ENCODE results near the gene PPP1R9A. TPM values are rescaled to one million over a fixed set of nuclear protein-coding genes. Genes with fewer than 3 reads are reported as not detected.

Gene PPP1R9A
- total RNA-seq, 3 donors from 2014 or later = 7.5 to 34.7 (median 19.3) TPM

- Histone ChIP-seq H3K27ac (no peak overlapping the region), H3K27me3 (no peaks in the 10 kb centered on the region), H3K4me1 (no peaks in the 10 kb centered on the region), H3K9me3 (no peaks in the 10 kb centered on the region), H3K4me3 (no peak overlapping the region), H3K36me3 (no peaks in the 10 kb centered on the region)
- intact Hi-C loops (cut with DNase I; ENCODE audit: low total_unique reads) = no loop called here
- DNase-seq (ENCODE audit: low spot score in 2 of 2) = no peak
- no peak for TF ChIP-seq POLR2A (IDR thresholded peaks at IDR 0.05)
- TF ChIP-seq POLR2AphosphoS5 (IDR thresholded peaks at IDR 0.05) = no peak
- no peak for TF ChIP-seq CTCF (IDR thresholded peaks at IDR 0.05)
Measured at GRCh38 chr7:94912085-94912484, 4.7 kb downstream of the PPP1R9A start.

- no peak overlapping the region for H3K4me3 ChIP-seq
- no peaks in the 10 kb centered on the region for H3K4me1 ChIP-seq
- TF ChIP-seq CTCF (IDR thresholded peaks at IDR 0.05) (no peak), POLR2A (IDR thresholded peaks at IDR 0.05) (no peak), POLR2AphosphoS5 (IDR thresholded peaks at IDR 0.05) (no peak)
- H3K36me3 ChIP-seq = no peaks in the 10 kb centered on the region
- no peaks in the 10 kb centered on the region for H3K9me3 ChIP-seq
- H3K27ac ChIP-seq = no peak overlapping the region
- no peak for DNase-seq (ENCODE audit: low spot score in 2 of 2)
- H3K27me3 ChIP-seq = no peaks in the 10 kb centered on the region
- intact Hi-C loops (cut with DNase I; ENCODE audit: low total_unique reads) = no loop called here
Measured at GRCh38 chr7:94913391-94913790, 6.0 kb downstream of the PPP1R9A start.

GRCh38 chr7:94921911-94922310 lies 14.5 kb downstream of the PPP1R9A start:
- no peak for TF ChIP-seq POLR2A (IDR thresholded peaks at IDR 0.05)
- no peak for TF ChIP-seq POLR2AphosphoS5 (IDR thresholded peaks at IDR 0.05)
- no peak for TF ChIP-seq CTCF (IDR thresholded peaks at IDR 0.05)
- H3K9me3 ChIP-seq = no peaks in the 10 kb centered on the region
- no peaks in the 10 kb centered on the region for H3K36me3 ChIP-seq
- no peaks in the 10 kb centered on the region for H3K4me1 ChIP-seq
- H3K4me3 ChIP-seq = no peak overlapping the region
- DNase-seq (ENCODE audit: low spot score in 2 of 2) = no peak
- intact Hi-C loops (cut with DNase I; ENCODE audit: low total_unique reads) = no loop called here
- no peak overlapping the region for H3K27ac ChIP-seq
- H3K27me3 ChIP-seq = no peaks in the 10 kb centered on the region

GRCh38 chr7:94922457-94922856 lies 15.1 kb downstream of the PPP1R9A start:
- Histone ChIP-seq H3K27ac (no peak overlapping the region), H3K36me3 (no peaks in the 10 kb centered on the region), H3K4me1 (no peaks in the 10 kb centered on the region), H3K27me3 (no peaks in the 10 kb centered on the region), H3K9me3 (no peaks in the 10 kb centered on the region), H3K4me3 (no peak overlapping the region)
- intact Hi-C loops (cut with DNase I; ENCODE audit: low total_unique reads) = no loop called here
- DNase-seq (ENCODE audit: low spot score in 2 of 2) = no peak
- no peak for TF ChIP-seq CTCF (IDR thresholded peaks at IDR 0.05)
- no peak for TF ChIP-seq POLR2AphosphoS5 (IDR thresholded peaks at IDR 0.05)
- no peak for TF ChIP-seq POLR2A (IDR thresholded peaks at IDR 0.05)

GRCh38 chr7:94923412-94923811 lies 16.0 kb downstream of the PPP1R9A start:
- H3K4me1 ChIP-seq = no peaks in the 10 kb centered on the region
- intact Hi-C loops (cut with DNase I; ENCODE audit: low total_unique reads) = no loop called here
- no peak for TF ChIP-seq POLR2AphosphoS5 (IDR thresholded peaks at IDR 0.05)
- no peak for TF ChIP-seq CTCF (IDR thresholded peaks at IDR 0.05)
- no peak for TF ChIP-seq POLR2A (IDR thresholded peaks at IDR 0.05)

More at GRCh38 chr7:94923412-94923811, 16.0 kb downstream of the PPP1R9A start:
- Histone ChIP-seq H3K27me3 (no peaks in the 10 kb centered on the region), H3K9me3 (no peaks in the 10 kb centered on the region), H3K36me3 (no peaks in the 10 kb centered on the region), H3K4me3 (no peak overlapping the region), H3K27ac (no peak overlapping the region)
- DNase-seq (ENCODE audit: low spot score in 2 of 2) = no peak
